BE2C (cell line): ENCODE results near the gene STX17.
"Not testable (repeated sequence)": the region's sequence is repeated elsewhere in the genome, so short reads cannot be mapped to it uniquely, and the experiment has no call there.

Experiments
- DNase-seq: peaks from one replicate; pipeline ENCODE4 v3.0.0-alpha.2; 2020
- H3K27me3 ChIP-seq: fragments of 250-450 bp; sonication (Bioruptor Pico); 2 replicates; pipeline ENCODE4 v1.5.1; 2020; ENCODE audit warnings: mild to moderate bottlenecking
- H3K36me3 ChIP-seq: fragments of 250-450 bp; sonication (Bioruptor Pico); 2 replicates; pipeline ENCODE4 v1.5.1; 2020; ENCODE audit warnings: mild to moderate bottlenecking
- H3K4me1 ChIP-seq: fragments of 250-450 bp; sonication (Bioruptor Pico); 2 replicates; pipeline ENCODE4 v1.5.1; 2020
- H3K4me3 ChIP-seq: 2 replicates; pipeline ENCODE4 v1.5.1; 2011; ENCODE audit warnings: low read depth, low read length
- H3K9me3 ChIP-seq: fragments of 250-450 bp; sonication (Bioruptor Pico); 2 replicates; pipeline ENCODE4 v1.5.1; 2020
- CTCF ChIP-seq: IDR thresholded peaks from 2 replicates; pipeline ENCODE4 v1.5.1; 2012; ENCODE audit warnings: mild to moderate bottlenecking, low read depth, low read length

STX17 gene

GRCh38 chr9:99977033-99977792 is 70.8 kb downstream of the STX17 start:
- no peaks in the 10 kb centered on the region for H3K36me3 ChIP-seq
- no peak for DNase-seq
- H3K27me3 ChIP-seq, result no peaks in the 10 kb centered on the region
- no peak for TF ChIP-seq CTCF
- no peak overlapping the region for H3K4me3 ChIP-seq
- no peaks in the 10 kb centered on the region for H3K4me1 ChIP-seq
- no peaks in the 10 kb centered on the region for H3K9me3 ChIP-seq

GRCh38 chr9:99978221-99978620 is 71.8 kb downstream of the STX17 start:
- Histone ChIP-seq H3K4me1 (no peaks in the 10 kb centered on the region), H3K27me3 (no peaks in the 10 kb centered on the region), H3K9me3 (no peaks in the 10 kb centered on the region), H3K4me3 (no peak overlapping the region), H3K36me3 (no peaks in the 10 kb centered on the region)
- TF ChIP-seq CTCF, result no peak
- DNase-seq, result no peak

- Histone ChIP-seq H3K4me3 (no peak overlapping the region), H3K4me1 (0 out of 2 replicates have a peak, but pooled peaks cover 2% of the 10 kb centered on the region), H3K27me3 (no peaks in the 10 kb centered on the region), H3K9me3 (no peaks in the 10 kb centered on the region), H3K36me3 (no peaks in the 10 kb centered on the region)
- TF ChIP-seq CTCF, result no peak
- DNase-seq, result no peak
Measured at GRCh38 chr9:99980598-99980997, 74.1 kb downstream of the STX17 start.

GRCh38 chr9:99986642-99987041 is 80.2 kb downstream of the STX17 start:
- H3K27me3 ChIP-seq, result no peaks in the 10 kb centered on the region
- no peaks in the 10 kb centered on the region; the same call in 1 of the 2 replicates for H3K9me3 ChIP-seq
- H3K36me3 ChIP-seq, result no peaks in the 10 kb centered on the region
- no peak for DNase-seq
- no peak overlapping the region for H3K4me3 ChIP-seq
- H3K4me1 ChIP-seq, result 0 out of 2 replicates have a peak, but pooled peaks cover 2% of the 10 kb centered on the region
- TF ChIP-seq CTCF, result no peak

- not testable (repeated sequence) for H3K4me1 ChIP-seq, H3K36me3 ChIP-seq, DNase-seq, H3K9me3 ChIP-seq, H3K27me3 ChIP-seq, H3K4me3 ChIP-seq
Measured at GRCh38 chr9:99990508-99990907, 84.1 kb downstream of the STX17 start.

- DNase-seq, result no peak
- H3K36me3 ChIP-seq, result peaks cover 5% of the 10 kb centered on the region
- H3K27me3 ChIP-seq, result no peaks in the 10 kb centered on the region
Measured at GRCh38 chr9:99998266-99998665, 91.8 kb downstream of the STX17 start.

More at GRCh38 chr9:99998266-99998665, 91.8 kb downstream of the STX17 start:
- Histone ChIP-seq H3K4me1 (no peaks in the 10 kb centered on the region), H3K4me3 (no peak overlapping the region), H3K9me3 (no peaks in the 10 kb centered on the region)
- TF ChIP-seq CTCF, result no peak
